Measurements from ENCODE around the gene NUSAP1. TPM values are rescaled to one million over a fixed set of nuclear protein-coding genes. Genes with fewer than 3 reads are reported as not detected.

The NUSAP1 gene
- total RNA-seq, 1 donor from 2014 or later, result 16.9 TPM

DNA sequence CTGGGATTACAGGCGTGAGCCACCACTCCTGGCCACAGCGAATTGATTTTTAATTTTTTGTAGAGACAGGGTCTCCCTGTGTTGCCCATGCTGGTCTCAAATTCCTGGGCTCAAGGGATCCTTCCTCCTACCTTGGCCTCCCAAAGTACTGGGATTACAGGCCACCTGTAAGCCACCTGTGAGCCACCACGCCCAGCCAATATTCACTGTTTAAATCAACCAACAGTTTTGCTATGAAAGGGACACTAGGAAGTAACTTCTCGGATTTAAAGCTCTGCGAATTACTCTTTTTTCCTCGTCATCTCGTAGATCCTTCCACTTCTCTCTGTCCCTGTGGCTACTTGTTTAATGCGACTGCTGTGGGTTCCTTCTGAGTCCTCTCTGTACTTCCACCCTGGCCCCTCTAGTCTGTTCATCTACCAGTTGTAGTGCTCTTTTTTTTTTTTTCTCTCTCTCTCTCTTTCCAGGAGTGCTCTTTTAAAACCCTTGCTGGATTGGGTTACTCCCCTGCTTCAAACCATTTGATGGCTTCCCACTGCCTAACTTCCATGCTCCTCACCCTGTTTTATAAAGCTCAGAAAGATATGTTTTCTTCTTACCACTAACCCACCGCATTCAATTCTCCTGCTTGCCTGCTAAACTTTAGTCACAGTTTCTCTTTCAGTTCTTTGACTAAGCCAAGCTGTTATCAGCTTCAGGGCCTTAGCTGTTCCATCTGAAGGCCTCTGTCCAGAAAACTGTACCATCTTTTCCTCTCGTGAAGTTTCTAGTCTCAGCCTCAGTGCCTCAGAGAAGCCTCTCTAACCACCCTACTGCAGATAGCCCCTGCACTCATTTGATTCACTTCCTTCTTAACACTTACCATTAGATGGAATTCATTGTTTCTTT lies 96.6 kb downstream of the NUSAP1 start:
- peaks cover 9% of the 10 kb centered on the region for H3K4me1 Mint-ChIP-seq (ENCODE audit: unreplicated experiment)
- peak overlapping the region; percentile 1 for H3K27ac Mint-ChIP-seq (ENCODE audit: unreplicated experiment)

More for the DNA sequence above, 96.6 kb downstream of the NUSAP1 start:
- H3K4me3 Mint-ChIP-seq (ENCODE audit: unreplicated experiment), result no peak overlapping the region
- no peak for DNase-seq (ENCODE audit: low spot score)
- TF ChIP-seq CTCF (IDR thresholded peaks at IDR 0.05; ENCODE audit: unreplicated experiment), result no peak
- H3K9me3 Mint-ChIP-seq (ENCODE audit: unreplicated experiment), result no peaks in the 10 kb centered on the region
- peaks cover 8% of the 10 kb centered on the region for H3K36me3 Mint-ChIP-seq (ENCODE audit: low read depth, unreplicated experiment)
- peaks cover 1% of the 10 kb centered on the region for H3K27me3 Mint-ChIP-seq (ENCODE audit: unreplicated experiment)

Other genes starting within 250 kb of the NUSAP1 start
- gene INO80, start 216.6 kb upstream of the NUSAP1 start, total RNA-seq (ENCODE audit: unreplicated experiment), result 26.6 TPM
- gene EXD1, start 102.1 kb upstream of the NUSAP1 start, total RNA-seq (ENCODE audit: unreplicated experiment), result not detected
- 132 TPM for gene CHP1, start 101.6 kb upstream of the NUSAP1 start, total RNA-seq (ENCODE audit: unreplicated experiment)
- gene OIP5, start 290 bp upstream of the NUSAP1 start, total RNA-seq (ENCODE audit: unreplicated experiment), result 2.7 TPM
- 16.0 TPM for gene NDUFAF1, start 69.6 kb downstream of the NUSAP1 start, total RNA-seq (ENCODE audit: unreplicated experiment)
- gene RTF1, start 84.2 kb downstream of the NUSAP1 start, total RNA-seq (ENCODE audit: unreplicated experiment), result 60.8 TPM
- 4.2 TPM for gene ITPKA, start 161.0 kb downstream of the NUSAP1 start, total RNA-seq (ENCODE audit: unreplicated experiment)
- gene LTK, start 180.9 kb downstream of the NUSAP1 start, total RNA-seq (ENCODE audit: unreplicated experiment), result 25.7 TPM
- gene RPAP1, start 211.4 kb downstream of the NUSAP1 start, total RNA-seq (ENCODE audit: unreplicated experiment), result 41.2 TPM
- 115 TPM for gene TYRO3, start 226.3 kb downstream of the NUSAP1 start, total RNA-seq (ENCODE audit: unreplicated experiment)